Keratinocyte (primary cell): ENCODE results near the gene ZNF362.

Experiments
- CTCF ChIP-seq, 3 experiments: IDR thresholded peaks in 1 of 3; conservative IDR thresholded peaks in 1 of 3; optimal IDR thresholded peaks in 1 of 3; 2 replicates in 2 of 3; 3 replicates in 1 of 3; pipeline versions ENCODE3 to v1.5.1; 2011; ENCODE audit warnings: low read length in 3 of 3, mild to moderate bottlenecking in 3 of 3, moderate library complexity in 2 of 3, control low read depth in 1 of 3, inconsistent platforms in 1 of 3; ENCODE audit not compliant: insufficient read depth in 2 of 3; ENCODE audit errors: extremely low read depth in 1 of 3
- EZH2 ChIP-seq: IDR thresholded peaks from one replicate; pipeline ENCODE4 v1.6.1; 2012; ENCODE audit warnings: inconsistent platforms, mild to moderate bottlenecking, low read length, moderate library complexity

GRCh38 chr1:33263890-33264504 lies 7.7 kb downstream of the ZNF362 start:
- no peak for TF ChIP-seq CTCF (optimal IDR thresholded peaks at IDR 0.05 in 1 of 3, IDR thresholded peaks at IDR 0.05 in 1 of 3, conservative IDR thresholded peaks at IDR 0.05 in 1 of 3; ENCODE audit: extremely low read depth in 1 of 3, insufficient read depth in 2 of 3, low read length in 3 of 3)
- TF ChIP-seq EZH2, result no peak
